K562 (cell line): ENCODE measurements around the gene MAD1L1.

ENCODE experiments used
- CREM ChIP-seq: IDR thresholded peaks from 2 replicates; pipeline ENCODE4 v1.6.1; 2014; ENCODE audit warnings: antibody characterized with exemption, low read depth
- EGR1 ChIP-seq: fragments of 450-650 bp; conservative IDR thresholded peaks from 2 replicates; pipeline ENCODE4 v1.6.1; 2017; ENCODE audit warnings: mild to moderate bottlenecking
- TF ChIP-seq, protein P1 (sequence below), 3 experiments: IDR thresholded peaks in 2 of 3; conservative IDR thresholded peaks in 1 of 3; 2 replicates each; pipeline ENCODE4 v1.5.1; 2011 to 2012; ENCODE audit warnings: low read length in 3 of 3, mild to moderate bottlenecking in 3 of 3, control low read depth in 2 of 3, improper control_type of control experiment in 1 of 3, inconsistent platforms in 1 of 3, low read depth in 1 of 3, mixed read lengths in 1 of 3, moderate library complexity in 1 of 3; ENCODE audit not compliant: insufficient read depth in 2 of 3

DNA sequence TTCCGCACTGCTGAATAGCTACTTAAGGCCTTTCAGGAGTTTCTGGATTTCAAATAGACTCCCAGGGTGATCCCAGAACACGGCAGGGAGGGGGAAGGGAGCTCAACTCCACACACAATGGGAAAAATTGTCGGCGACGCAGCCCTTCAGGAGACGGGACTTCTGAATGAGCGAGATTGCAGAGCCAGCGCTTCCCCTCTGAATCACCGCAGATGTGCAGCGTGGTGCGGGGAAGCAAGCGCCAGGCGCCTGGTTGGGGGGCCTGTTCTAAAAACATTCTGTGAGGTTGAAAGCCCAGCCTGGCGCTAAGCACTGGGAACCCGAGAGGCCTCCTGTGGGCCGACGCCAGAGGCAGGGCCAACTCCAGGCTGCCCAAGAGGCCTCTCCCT, 163.3 kb downstream of the MAD1L1 start:
- TF ChIP-seq, protein P1, sequence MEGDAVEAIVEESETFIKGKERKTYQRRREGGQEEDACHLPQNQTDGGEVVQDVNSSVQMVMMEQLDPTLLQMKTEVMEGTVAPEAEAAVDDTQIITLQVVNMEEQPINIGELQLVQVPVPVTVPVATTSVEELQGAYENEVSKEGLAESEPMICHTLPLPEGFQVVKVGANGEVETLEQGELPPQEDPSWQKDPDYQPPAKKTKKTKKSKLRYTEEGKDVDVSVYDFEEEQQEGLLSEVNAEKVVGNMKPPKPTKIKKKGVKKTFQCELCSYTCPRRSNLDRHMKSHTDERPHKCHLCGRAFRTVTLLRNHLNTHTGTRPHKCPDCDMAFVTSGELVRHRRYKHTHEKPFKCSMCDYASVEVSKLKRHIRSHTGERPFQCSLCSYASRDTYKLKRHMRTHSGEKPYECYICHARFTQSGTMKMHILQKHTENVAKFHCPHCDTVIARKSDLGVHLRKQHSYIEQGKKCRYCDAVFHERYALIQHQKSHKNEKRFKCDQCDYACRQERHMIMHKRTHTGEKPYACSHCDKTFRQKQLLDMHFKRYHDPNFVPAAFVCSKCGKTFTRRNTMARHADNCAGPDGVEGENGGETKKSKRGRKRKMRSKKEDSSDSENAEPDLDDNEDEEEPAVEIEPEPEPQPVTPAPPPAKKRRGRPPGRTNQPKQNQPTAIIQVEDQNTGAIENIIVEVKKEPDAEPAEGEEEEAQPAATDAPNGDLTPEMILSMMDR (IDR thresholded peaks at IDR 0.05 in 2 of 3, conservative IDR thresholded peaks at IDR 0.05 in 1 of 3; ENCODE audit: insufficient read depth in 2 of 3, low read depth in 1 of 3, low read length in 3 of 3) = no peak
- TF ChIP-seq CREM (no peak), EGR1 (no peak)
